Measurements from ENCODE around the gene PHEX. TPM values are rescaled to one million over a fixed set of nuclear protein-coding genes. Genes with fewer than 3 reads are reported as not detected.

PHEX gene
- total RNA-seq, 1 experiment from 2014 or later: 1.1 TPM

Other genes starting within 250 kb of the PHEX start
- 14.0 and 14.6 TPM in 2 replicates for gene MBTPS2, start 192.7 kb upstream of the PHEX start, total RNA-seq (2014; rRNA removed; shearing (Covaris generic))
- 1.6 and 3.4 TPM in 2 replicates for gene YY2, start 176.3 kb upstream of the PHEX start, total RNA-seq (2014; rRNA removed; shearing (Covaris generic))
- gene SMS, start 91.6 kb upstream of the PHEX start, total RNA-seq (2014; rRNA removed; shearing (Covaris generic)): 183 and 196 TPM in 2 replicates
- not detected in 2 replicates for gene CBLL2, start 240.6 kb downstream of the PHEX start, total RNA-seq (2014; rRNA removed; shearing (Covaris generic))